NCI-H146 treated with DMSO at 0.1 percent for 48 hours (cell line): ENCODE measurements around the gene IL10RB.
"Not testable (repeated sequence)": the region's sequence is repeated elsewhere in the genome, so short reads cannot be mapped to it uniquely, and the experiment has no call there.

Experiments used
- DNase-seq: peaks from one replicate; lab custom pipeline; 2025; ENCODE audit not compliant: unreplicated experiment; lab: John Stamatoyannopoulos, UW

IL10RB gene

GRCh38 chr21:33240404-33240803 lies 25.8 kb upstream of the IL10RB start:
- DNase-seq = no peak

- DNase-seq = no peak
These were observed 24.3 kb upstream of the IL10RB start for GRCh38 chr21:33241846-33242245.

GRCh38 chr21:33242846-33243245 lies 23.3 kb upstream of the IL10RB start:
- not testable (repeated sequence) for DNase-seq

GRCh38 chr21:33244082-33244778 lies 21.9 kb upstream of the IL10RB start:
- no peak for DNase-seq

- no peak for DNase-seq
These were observed 21.4 kb upstream of the IL10RB start for GRCh38 chr21:33244779-33245105.

GRCh38 chr21:33245289-33245918 lies 20.8 kb upstream of the IL10RB start:
- no peak for DNase-seq

- DNase-seq = no peak
These were observed 19.7 kb upstream of the IL10RB start for GRCh38 chr21:33246506-33246905.

GRCh38 chr21:33246963-33247362 lies 19.2 kb upstream of the IL10RB start:
- no peak for DNase-seq

- DNase-seq = no peak
These were observed 18.6 kb upstream of the IL10RB start for GRCh38 chr21:33247599-33247998.

GRCh38 chr21:33249331-33250002 lies 16.7 kb upstream of the IL10RB start:
- no peak for DNase-seq

- DNase-seq = no peak
These were observed 15.0 kb upstream of the IL10RB start for GRCh38 chr21:33251119-33251518.

- not testable (repeated sequence) for DNase-seq
These were observed 12.8 kb upstream of the IL10RB start for GRCh38 chr21:33253382-33253781.

- no peak for DNase-seq
These were observed 11.4 kb upstream of the IL10RB start for GRCh38 chr21:33254766-33255165.

GRCh38 chr21:33255404-33255803 lies 10.8 kb upstream of the IL10RB start:
- no peak for DNase-seq

GRCh38 chr21:33256019-33256418 lies 10.1 kb upstream of the IL10RB start:
- no peak for DNase-seq

- no peak for DNase-seq
These were observed 8.9 kb upstream of the IL10RB start for GRCh38 chr21:33257094-33257803.

GRCh38 chr21:33258475-33258874 lies 7.7 kb upstream of the IL10RB start:
- DNase-seq = no peak

- DNase-seq = no peak
These were observed 6.7 kb upstream of the IL10RB start for GRCh38 chr21:33259428-33259827.

GRCh38 chr21:33259995-33260394 lies 6.2 kb upstream of the IL10RB start:
- no peak for DNase-seq

- DNase-seq = no peak
These were observed 4.5 kb upstream of the IL10RB start for GRCh38 chr21:33261635-33262034.

GRCh38 chr21:33262921-33263320 lies 3.2 kb upstream of the IL10RB start:
- no peak for DNase-seq

- DNase-seq = no peak
These were observed 1.6 kb upstream of the IL10RB start for GRCh38 chr21:33264561-33264960.
